GM12801 (cell line): ENCODE data around the gene HYI.

ENCODE experiments used
- CTCF ChIP-seq: IDR thresholded peaks from one replicate; pipeline ENCODE4 v1.5.1; 2011; ENCODE audit warnings: control low read depth; ENCODE audit not compliant: insufficient read length; ENCODE audit errors: extremely low read depth

HYI gene

GRCh38 chr1:43438576-43438952 is 15.2 kb downstream of the HYI start:
- no peak for TF ChIP-seq CTCF

- no peak for TF ChIP-seq CTCF
These were observed 15.7 kb downstream of the HYI start for GRCh38 chr1:43438006-43438405.

- TF ChIP-seq CTCF = no peak
These were observed 16.4 kb downstream of the HYI start for GRCh38 chr1:43437031-43437973.

- TF ChIP-seq CTCF = no peak
These were observed 17.4 kb downstream of the HYI start for GRCh38 chr1:43436371-43436770.

- no peak for TF ChIP-seq CTCF
These were observed 18.3 kb downstream of the HYI start for GRCh38 chr1:43435146-43436145.

GRCh38 chr1:43434256-43434655 is 19.5 kb downstream of the HYI start:
- TF ChIP-seq CTCF = no peak

- no peak for TF ChIP-seq CTCF
These were observed 20.8 kb downstream of the HYI start for GRCh38 chr1:43432907-43433306.
